GM04504 (cell line): ENCODE data around the gene CACNB1.
"Not testable (repeated sequence)": the region's sequence is repeated elsewhere in the genome, so short reads cannot be mapped to it uniquely, and the experiment has no call there.

ENCODE experiments used
- DNase-seq: peaks from one replicate; pipeline ENCODE4 v3.0.0-alpha.2; 2012; ENCODE audit warnings: low read depth

The CACNB1 gene

GRCh38 chr17:39151150-39151942 is 46.1 kb downstream of the CACNB1 start, which contains the start of gene PLXDC1:
TSS of gene PLXDC1 (minus strand) at chr17:39151637. CDS start at chr17:39151437, 200 bp downstream.
- no peak for DNase-seq

- DNase-seq: no peak
Observed at GRCh38 chr17:39150795-39151149, 46.7 kb downstream of the CACNB1 start.

- no peak for DNase-seq
Observed at GRCh38 chr17:39150104-39150634, 47.3 kb downstream of the CACNB1 start.

GRCh38 chr17:39147221-39148185 is 50.0 kb downstream of the CACNB1 start:
- no peak for DNase-seq

- DNase-seq: no peak
Observed at GRCh38 chr17:39146273-39146672, 51.2 kb downstream of the CACNB1 start.

GRCh38 chr17:39145143-39145542 is 52.3 kb downstream of the CACNB1 start:
- DNase-seq: no peak

- DNase-seq: peak; percentile 53
Observed at GRCh38 chr17:39144416-39144840, 53.0 kb downstream of the CACNB1 start.

- no peak for DNase-seq
Observed at GRCh38 chr17:39143552-39144093, 53.8 kb downstream of the CACNB1 start.

- DNase-seq: no peak
Observed at GRCh38 chr17:39141915-39142664, 55.4 kb downstream of the CACNB1 start.

- DNase-seq: no peak
Observed at GRCh38 chr17:39141294-39141693, 56.2 kb downstream of the CACNB1 start.

GRCh38 chr17:39139561-39139960 is 57.9 kb downstream of the CACNB1 start:
- no peak for DNase-seq

- peak; percentile 85 for DNase-seq
Observed at GRCh38 chr17:39139161-39139511, 58.3 kb downstream of the CACNB1 start.

GRCh38 chr17:39138431-39139160 is 58.9 kb downstream of the CACNB1 start:
- DNase-seq: no peak

GRCh38 chr17:39134878-39135277 is 62.6 kb downstream of the CACNB1 start:
- DNase-seq: no peak

GRCh38 chr17:39132192-39132610 is 65.3 kb downstream of the CACNB1 start:
- DNase-seq: peak; percentile 78

GRCh38 chr17:39131616-39132015 is 65.9 kb downstream of the CACNB1 start:
- DNase-seq: no peak

- no peak for DNase-seq
Observed at GRCh38 chr17:39130205-39130604, 67.3 kb downstream of the CACNB1 start.

GRCh38 chr17:39129544-39129943 is 67.9 kb downstream of the CACNB1 start:
- DNase-seq: not testable (repeated sequence)

GRCh38 chr17:39126436-39126835 is 71.0 kb downstream of the CACNB1 start:
- no peak for DNase-seq

- no peak for DNase-seq
Observed at GRCh38 chr17:39125143-39125875, 72.2 kb downstream of the CACNB1 start.
